Neural crest cell (in vitro differentiated cells): ENCODE measurements around the gene GFRA1. TPM values are rescaled to one million over a fixed set of nuclear protein-coding genes. Genes with fewer than 3 reads are reported as not detected.

Experiments used
- DNase-seq: peaks from one replicate; pipeline ENCODE4 v3.0.0; 2021; ENCODE audit warnings: low read depth, mixed read lengths, low spot score
- H3K27ac Mint-ChIP-seq: one replicate; pipeline ENCODE4 v1.8.0; 2021; ENCODE audit warnings: mild to moderate bottlenecking, mixed read lengths; ENCODE audit not compliant: unreplicated experiment
- H3K27me3 Mint-ChIP-seq: 2 replicates; pipeline ENCODE4 v1.8.0; 2021; ENCODE audit warnings: low read depth, mild to moderate bottlenecking, mixed read lengths
- H3K36me3 Mint-ChIP-seq: 2 replicates; pipeline ENCODE4 v1.8.0; 2021; ENCODE audit warnings: low read depth, mild to moderate bottlenecking, mixed read lengths
- H3K4me1 Mint-ChIP-seq: 2 replicates; pipeline ENCODE4 v1.8.0; 2021; ENCODE audit warnings: mixed read lengths
- H3K4me3 Mint-ChIP-seq: one replicate; pipeline ENCODE4 v1.8.0; 2021; ENCODE audit warnings: mild to moderate bottlenecking, mixed read lengths
- H3K9me3 Mint-ChIP-seq: 2 replicates; pipeline ENCODE4 v1.8.0; 2021; ENCODE audit warnings: mixed read lengths
- CTCF ChIP-seq: fragments of 200-600 bp; sonication (generic); conservative IDR thresholded peaks from 2 replicates; pipeline ENCODE4 v1.5.0; 2021; ENCODE audit warnings: antibody characterized with exemption, mild to moderate bottlenecking
- total RNA-seq: library from RNA; stranded (reverse); gene quantifications from 2 replicates; pipeline ENCODE4 v1.2.1, GENCODE V29; 2021

Gene GFRA1
- total RNA-seq, 1 donor from 2014 or later, result 72.4 TPM

GRCh38 chr10:116076621-116077020 is 196.4 kb downstream of the GFRA1 start:
- peaks cover 26% of the 10 kb centered on the region for H3K4me1 Mint-ChIP-seq
- no peak for DNase-seq

GRCh38 chr10:116073510-116073909 is 199.5 kb downstream of the GFRA1 start:
- DNase-seq, result no peak
- Mint-ChIP-seq H3K4me3 (no peak overlapping the region), H3K9me3 (no peaks in the 10 kb centered on the region), H3K36me3 (no peaks in the 10 kb centered on the region), H3K4me1 (peaks cover 26% of the 10 kb centered on the region), H3K27me3 (no peaks in the 10 kb centered on the region), H3K27ac (no peak overlapping the region)
- TF ChIP-seq CTCF, result no peak

More at GRCh38 chr10:116076621-116077020, 196.4 kb downstream of the GFRA1 start:
- Mint-ChIP-seq H3K27ac (no peak overlapping the region), H3K4me3 (no peak overlapping the region), H3K36me3 (no peaks in the 10 kb centered on the region), H3K27me3 (no peaks in the 10 kb centered on the region), H3K9me3 (no peaks in the 10 kb centered on the region)
- no peak for TF ChIP-seq CTCF

GRCh38 chr10:116073001-116073400 is 200.0 kb downstream of the GFRA1 start:
- TF ChIP-seq CTCF, result no peak
- no peaks in the 10 kb centered on the region for H3K36me3 Mint-ChIP-seq
- DNase-seq, result no peak
- H3K4me1 Mint-ChIP-seq, result peaks cover 28% of the 10 kb centered on the region
- H3K27ac Mint-ChIP-seq, result no peak overlapping the region
- no peak overlapping the region for H3K4me3 Mint-ChIP-seq
- no peaks in the 10 kb centered on the region for H3K9me3 Mint-ChIP-seq
- no peaks in the 10 kb centered on the region for H3K27me3 Mint-ChIP-seq

GRCh38 chr10:116071453-116072148 is 201.4 kb downstream of the GFRA1 start:
- TF ChIP-seq CTCF, result no peak

GRCh38 chr10:116070743-116071320 is 202.2 kb downstream of the GFRA1 start:
- no peak for DNase-seq
- Mint-ChIP-seq H3K9me3 (no peaks in the 10 kb centered on the region), H3K4me3 (no peak overlapping the region), H3K36me3 (no peaks in the 10 kb centered on the region), H3K27me3 (no peaks in the 10 kb centered on the region), H3K4me1 (peaks cover 28% of the 10 kb centered on the region), H3K27ac (no peak overlapping the region)
- TF ChIP-seq CTCF, result no peak

More at GRCh38 chr10:116071453-116072148, 201.4 kb downstream of the GFRA1 start:
- H3K4me3 Mint-ChIP-seq, result no peak overlapping the region
- no peaks in the 10 kb centered on the region for H3K9me3 Mint-ChIP-seq
- no peak for DNase-seq
- peaks cover 31% of the 10 kb centered on the region for H3K4me1 Mint-ChIP-seq
- H3K36me3 Mint-ChIP-seq, result no peaks in the 10 kb centered on the region
- H3K27me3 Mint-ChIP-seq, result no peaks in the 10 kb centered on the region
- no peak overlapping the region for H3K27ac Mint-ChIP-seq
